Iris pigment epithelial cell (primary cell): ENCODE results near the gene VSTM2L.

Experiments used
- DNase-seq: peaks from one replicate; pipeline ENCODE4 v3.0.0-alpha.2; 2011; ENCODE audit warnings: low read depth

Gene VSTM2L

GRCh38 chr20:37899105-37900045 is 3.6 kb upstream of the VSTM2L start:
- no peak for DNase-seq

DNA sequence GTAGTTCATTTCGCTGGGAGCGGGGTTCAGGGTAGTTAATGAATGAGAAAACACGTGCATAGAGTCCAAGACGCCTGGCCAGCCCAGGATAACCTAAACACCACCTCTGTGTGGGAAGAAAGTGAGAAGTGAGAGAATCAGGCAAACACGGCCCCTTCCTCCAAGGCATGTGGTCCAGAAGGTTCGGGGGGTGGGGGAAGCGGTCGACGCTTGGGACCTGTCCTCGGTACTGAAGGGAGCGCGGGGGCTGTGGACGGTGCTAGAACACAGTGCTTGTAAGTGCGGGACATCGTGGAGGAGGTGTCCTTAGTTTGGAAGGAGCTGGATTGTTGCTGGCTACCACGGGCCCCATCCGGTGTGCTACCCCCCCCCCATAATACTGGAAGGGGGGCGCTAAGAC is 1.7 kb upstream of the VSTM2L start:
- peak; percentile 27 for DNase-seq

- DNase-seq: peak; percentile 87
Observed at GRCh38 chr20:37901654-37902503, 1.0 kb upstream of the VSTM2L start.

- no peak for DNase-seq
Observed at GRCh38 chr20:37903317-37904007, 535 bp downstream of the VSTM2L start.

GRCh38 chr20:37904008-37904642 is 1.2 kb downstream of the VSTM2L start:
- no peak for DNase-seq

GRCh38 chr20:37904845-37905373 is 2.0 kb downstream of the VSTM2L start:
- no peak for DNase-seq

- DNase-seq: no peak
Observed at GRCh38 chr20:37905671-37906613, 3.0 kb downstream of the VSTM2L start.

GRCh38 chr20:37907330-37907676 is 4.4 kb downstream of the VSTM2L start:
- DNase-seq: no peak

- peak; percentile 83 for DNase-seq
Observed at GRCh38 chr20:37907677-37908401, 4.9 kb downstream of the VSTM2L start.

DNA sequence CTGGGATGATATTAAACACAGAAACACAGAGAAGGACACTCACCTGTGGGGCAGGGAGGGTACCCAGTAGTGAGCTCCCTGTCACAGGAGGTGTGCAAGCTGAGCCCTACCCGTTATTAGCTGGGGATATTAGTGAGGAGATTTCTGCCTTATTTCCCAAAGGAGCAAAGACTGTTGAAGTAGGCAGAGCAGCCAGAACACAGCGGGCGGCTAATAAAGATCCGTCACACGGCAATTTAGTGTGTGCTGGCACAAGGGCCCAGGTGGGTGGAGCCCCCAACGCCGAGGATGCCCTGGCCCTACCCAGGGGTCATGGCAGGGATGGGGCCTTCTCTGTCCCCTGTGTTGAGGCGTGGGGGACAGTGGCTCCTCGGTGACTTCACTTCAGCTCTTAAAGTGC is 8.3 kb downstream of the VSTM2L start:
- DNase-seq: no peak

DNA sequence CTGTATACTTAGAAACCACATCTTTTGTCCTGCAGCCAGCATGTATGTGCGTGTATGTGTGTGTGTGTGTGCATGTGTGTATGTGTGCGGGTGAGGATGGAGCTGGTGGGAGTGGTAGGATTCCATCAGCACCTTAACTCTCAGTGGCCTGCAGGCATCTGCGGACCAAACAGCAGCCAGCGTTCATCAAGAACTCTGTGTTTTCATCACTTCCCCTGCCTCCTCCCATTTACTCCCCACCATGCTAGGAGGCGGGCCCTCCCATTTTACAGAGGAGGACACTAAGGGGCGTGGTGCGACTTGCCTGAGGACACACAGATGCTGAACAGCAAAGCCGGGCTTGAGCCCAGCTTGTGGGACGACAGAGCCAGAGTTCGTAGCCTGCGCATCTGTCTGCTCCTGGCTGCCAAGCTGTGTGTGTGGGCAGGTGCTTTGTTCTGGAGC is 8.9 kb downstream of the VSTM2L start:
- peak; percentile 29 for DNase-seq

DNA sequence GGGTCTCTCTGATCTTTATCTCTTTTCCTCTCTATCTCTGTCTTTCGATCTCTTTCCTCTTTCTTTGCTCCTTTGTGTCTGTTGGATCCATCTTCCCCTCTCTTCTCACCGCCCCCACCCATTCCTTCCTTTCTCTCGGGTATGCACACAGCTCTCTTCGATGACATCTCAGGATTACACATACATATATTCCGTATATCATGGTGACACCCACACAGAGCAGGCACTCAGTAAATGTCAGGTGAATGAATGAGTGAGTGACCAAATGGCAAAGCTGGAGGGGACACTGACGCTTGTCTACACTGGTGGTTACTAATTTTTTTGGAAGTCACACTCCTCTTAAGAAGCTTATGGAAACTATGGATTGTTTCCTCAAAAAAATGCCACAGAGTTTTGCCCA is 9.9 kb downstream of the VSTM2L start:
- DNase-seq: no peak

- no peak for DNase-seq
Observed at GRCh38 chr20:37913567-37914366, 10.8 kb downstream of the VSTM2L start.

DNA sequence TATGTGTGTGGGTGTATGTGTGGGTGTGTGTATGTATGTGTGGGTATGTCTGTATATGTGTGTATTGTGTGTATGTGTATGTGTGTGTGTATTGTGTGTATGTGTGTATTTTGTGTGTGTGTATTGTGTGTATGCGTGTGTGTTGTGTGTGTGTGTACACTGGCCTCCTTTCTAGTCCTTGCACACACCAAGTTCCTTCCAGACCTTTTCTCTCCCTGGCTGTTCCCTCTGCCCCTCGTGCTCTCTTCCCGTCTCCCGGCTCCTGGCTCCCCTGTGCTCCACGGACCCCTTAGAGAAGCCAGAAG is 11.4 kb downstream of the VSTM2L start:
- no peak for DNase-seq

GRCh38 chr20:37914672-37915433 is 11.9 kb downstream of the VSTM2L start:
- no peak for DNase-seq

DNA sequence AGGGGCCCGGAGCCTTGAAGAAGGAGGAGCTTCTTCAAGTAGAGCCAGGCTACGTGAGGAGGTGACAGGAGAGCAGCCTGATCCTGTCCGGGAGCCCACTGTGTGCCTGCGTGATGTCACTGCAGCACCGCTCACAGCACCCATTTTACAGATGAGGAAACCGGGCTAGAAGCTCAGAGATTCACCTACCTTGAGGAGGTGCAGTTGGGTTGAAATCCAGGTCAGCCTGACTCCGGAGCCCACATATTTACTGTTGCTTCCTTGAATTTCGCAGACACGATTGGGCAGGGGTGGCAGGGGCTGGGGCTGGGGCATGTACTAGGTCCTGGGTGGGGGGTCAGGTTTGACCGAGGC is 12.5 kb downstream of the VSTM2L start:
- no peak for DNase-seq

DNA sequence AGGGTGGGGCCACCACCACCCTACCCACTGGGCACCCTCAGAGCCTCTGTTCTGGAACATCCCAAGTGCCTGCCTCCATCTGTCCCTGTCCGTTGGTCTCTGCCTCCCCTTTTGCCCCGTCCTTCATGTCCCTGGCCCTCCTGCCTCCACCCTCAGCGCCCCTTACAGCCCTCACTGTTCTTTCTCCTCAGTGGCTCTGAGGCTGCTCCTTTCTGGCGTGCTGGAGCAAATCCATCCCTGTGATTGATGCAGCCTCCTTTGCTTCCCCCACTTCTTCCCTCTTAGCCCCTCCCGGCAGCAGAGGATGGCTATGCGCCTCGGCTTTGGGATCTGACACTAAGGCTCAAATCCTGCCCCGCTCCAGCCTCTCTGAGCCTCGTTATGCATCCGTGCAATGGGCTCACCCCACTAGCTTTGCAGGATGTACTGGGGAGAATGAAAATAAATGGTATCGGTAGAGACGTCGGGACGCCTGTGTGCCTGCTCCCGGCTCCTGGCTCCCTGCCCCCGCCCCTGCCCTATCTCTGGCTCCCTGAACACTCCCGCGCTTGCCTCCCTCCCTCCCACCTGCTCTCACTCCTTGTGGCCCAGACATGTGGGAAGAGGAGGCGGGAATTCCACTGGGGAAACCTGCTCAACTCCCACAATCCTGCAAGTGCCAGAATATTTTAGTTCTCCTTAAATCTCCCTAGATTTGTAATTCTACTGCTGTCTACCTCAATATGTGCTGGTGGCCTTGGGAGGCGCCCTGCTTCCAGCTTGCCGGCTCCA is 13.1 kb downstream of the VSTM2L start:
- DNase-seq: no peak

GRCh38 chr20:37917461-37917860 is 14.5 kb downstream of the VSTM2L start:
- no peak for DNase-seq
